ENCODE measurements around the gene KAT2B.

KAT2B gene

DNA sequence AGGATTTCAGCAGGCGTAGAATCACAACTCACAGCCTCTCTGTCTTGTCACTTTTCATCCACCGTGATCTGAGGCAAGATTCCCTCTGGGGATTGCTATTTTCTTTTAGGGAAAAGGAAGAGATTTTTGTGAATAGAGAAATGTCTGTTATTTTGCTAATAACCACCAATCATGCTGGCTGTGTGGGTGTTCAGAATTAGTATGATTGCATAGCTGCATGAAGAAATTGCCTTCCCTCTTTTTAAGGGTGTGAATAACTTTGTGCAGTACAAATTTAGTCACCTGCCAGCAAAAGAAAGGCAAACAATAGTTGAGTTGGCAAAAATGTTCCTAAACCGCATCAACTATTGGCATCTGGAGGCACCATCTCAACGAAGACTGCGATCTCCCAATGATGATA lies 60.8 kb downstream of the KAT2B start:
- DNase-seq = no peak

DNA sequence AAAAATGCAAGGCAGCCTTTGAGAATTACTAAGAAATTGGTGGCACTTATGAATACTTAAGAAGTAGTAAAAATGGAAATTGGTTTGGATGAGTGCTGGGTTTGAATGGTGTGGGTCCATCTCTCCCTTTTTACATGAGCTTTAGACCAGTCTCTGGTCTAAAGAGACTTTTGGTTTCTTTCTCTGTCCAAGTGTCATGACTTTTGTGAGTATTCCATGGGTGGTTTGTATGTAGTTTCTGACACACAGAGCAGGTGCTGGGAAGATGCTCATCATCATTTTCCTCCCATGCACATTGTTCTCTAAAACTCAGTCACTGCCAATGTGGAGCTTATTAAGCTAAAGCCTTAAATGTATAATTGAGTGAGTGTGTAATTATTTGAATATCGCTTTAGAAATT lies 63.5 kb downstream of the KAT2B start:
- no peak for DNase-seq

- DNase-seq = no peak
Observed at GRCh38 chr3:20104167-20104661, 64.0 kb downstream of the KAT2B start.

DNA sequence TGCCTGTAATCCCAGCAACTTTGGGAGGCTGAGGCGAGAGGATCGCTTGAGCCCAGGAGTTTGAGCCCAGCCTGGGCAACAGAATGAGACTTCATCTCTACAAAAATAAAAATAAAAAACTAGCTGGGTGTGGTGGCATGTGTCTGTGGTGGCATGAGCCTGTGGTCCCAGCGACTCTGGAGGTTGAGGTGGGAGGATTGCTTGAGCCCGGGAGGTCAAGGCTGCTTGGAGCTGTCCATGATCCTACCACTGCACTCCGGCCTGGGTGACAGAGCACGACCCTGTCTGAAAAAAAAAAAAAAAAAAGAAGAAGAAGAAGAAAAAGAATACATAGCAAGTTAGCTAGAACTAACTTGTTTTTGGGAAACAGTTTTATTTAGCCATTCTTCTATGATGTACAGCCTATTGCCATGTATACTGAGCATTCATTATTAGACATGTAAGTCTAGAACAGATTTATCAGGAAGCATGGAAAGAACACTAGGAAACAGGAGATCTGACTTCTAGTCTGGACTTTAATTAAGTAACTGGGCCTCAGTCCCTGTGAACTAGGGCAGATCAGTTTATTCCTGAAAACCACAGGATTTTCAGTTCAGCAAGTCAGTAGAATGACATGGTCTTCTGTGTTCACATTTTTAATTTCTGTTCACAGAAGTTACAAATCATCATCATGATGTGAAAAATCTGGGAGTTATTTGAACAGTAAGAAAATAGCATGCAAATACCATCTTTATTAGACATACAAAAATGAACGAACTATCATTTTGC lies 65.5 kb downstream of the KAT2B start:
- DNase-seq = no peak

DNA sequence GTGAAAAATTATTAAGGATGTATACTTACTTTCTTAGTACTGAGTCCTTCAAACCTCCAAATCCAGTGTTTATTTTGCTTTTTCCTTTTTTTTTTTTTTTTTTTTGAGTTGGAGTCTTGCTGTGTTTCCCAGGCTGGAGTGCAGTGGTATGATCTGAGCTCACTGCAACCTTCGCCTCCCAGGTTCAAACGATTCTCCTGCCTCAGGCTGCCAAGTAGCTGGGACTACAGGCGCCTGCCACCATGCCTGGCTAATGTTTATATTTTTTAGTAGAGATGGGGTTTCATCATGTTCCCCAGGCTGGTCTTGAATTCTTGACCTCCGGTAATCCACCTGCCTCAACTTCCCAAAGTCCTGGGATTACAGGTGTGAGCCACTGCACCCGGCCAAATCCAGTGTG lies 67.5 kb downstream of the KAT2B start:
- no peak for DNase-seq

- DNase-seq = no peak
Observed at GRCh38 chr3:20108869-20109268, 68.6 kb downstream of the KAT2B start.

- DNase-seq = no peak
Observed at GRCh38 chr3:20110826-20111225, 70.6 kb downstream of the KAT2B start.

- DNase-seq = no peak
Observed at GRCh38 chr3:20111836-20112235, 71.6 kb downstream of the KAT2B start.

GRCh38 chr3:20121088-20121487 lies 80.8 kb downstream of the KAT2B start:
- no peak for DNase-seq

DNA sequence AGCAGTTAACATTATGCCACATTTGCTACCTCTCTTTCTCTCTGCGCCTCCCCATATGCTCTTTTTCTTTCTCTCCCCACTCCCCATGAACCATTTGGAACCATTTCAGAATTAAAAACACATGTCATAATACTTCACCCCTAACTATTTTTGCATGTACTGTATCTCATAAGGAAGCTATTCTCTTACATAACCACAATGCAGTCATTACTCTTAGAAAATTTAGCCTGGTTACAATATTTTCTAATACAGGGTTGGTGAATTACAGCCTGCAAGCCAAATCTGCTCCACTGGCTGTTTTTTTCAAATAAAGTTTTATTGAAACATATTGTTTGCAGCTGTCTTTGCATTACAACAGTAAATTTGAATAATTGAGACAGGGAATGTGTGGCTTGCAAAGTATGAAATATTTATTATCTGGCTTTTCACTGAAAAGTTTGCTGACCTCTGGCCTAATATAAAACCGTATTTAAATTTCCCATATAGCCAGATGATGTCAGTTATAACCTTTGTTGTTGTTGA lies 82.9 kb downstream of the KAT2B start:
- no peak for DNase-seq

DNA sequence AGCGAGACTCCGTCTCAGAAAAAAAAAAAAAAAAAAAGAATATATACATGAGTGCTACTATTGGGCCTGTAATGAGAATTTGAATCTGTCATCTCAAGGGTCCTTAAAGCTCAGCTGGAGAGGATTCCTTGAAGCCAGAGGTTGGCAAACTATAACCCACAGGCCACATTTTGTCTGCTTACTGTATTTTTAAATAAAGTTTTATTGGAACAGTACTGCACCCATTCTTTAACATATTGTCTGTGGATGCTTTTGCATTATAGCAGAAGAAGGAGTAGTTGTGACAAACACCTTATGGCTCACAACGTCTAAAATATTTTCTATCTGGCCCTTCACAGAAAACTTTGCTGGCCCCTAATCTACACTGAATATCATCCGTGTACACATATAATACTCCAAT lies 85.0 kb downstream of the KAT2B start:
- no peak for DNase-seq

- peak; percentile 5 to 8 for DNase-seq
Observed at GRCh38 chr3:20125897-20126296, 85.7 kb downstream of the KAT2B start.

GRCh38 chr3:20128358-20128757 lies 88.1 kb downstream of the KAT2B start:
- DNase-seq = no peak

- no peak for DNase-seq
Observed at GRCh38 chr3:20130106-20130505, 89.9 kb downstream of the KAT2B start.

GRCh38 chr3:20136231-20136630 lies 96.0 kb downstream of the KAT2B start:
- DNase-seq = no peak

DNA sequence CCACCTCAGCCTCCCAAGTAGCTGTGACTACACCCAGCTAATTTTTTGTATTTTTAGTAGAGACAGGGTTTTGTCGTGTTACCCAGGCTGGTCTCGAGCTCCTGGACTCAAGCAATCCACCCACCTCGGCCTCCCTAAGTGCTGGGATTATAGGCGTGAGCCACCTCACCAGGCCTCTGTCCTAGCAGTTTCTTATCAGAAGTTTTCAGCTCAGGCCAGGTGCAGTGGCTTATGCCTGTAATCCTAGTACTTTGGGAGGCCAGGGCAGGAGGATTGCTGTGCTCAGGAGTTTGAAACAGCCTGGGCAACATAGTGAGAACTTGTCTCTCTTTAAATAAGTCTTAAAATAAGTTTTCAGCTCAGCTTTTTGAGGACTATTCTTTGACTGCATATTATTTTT lies 97.4 kb downstream of the KAT2B start:
- no peak for DNase-seq

DNA sequence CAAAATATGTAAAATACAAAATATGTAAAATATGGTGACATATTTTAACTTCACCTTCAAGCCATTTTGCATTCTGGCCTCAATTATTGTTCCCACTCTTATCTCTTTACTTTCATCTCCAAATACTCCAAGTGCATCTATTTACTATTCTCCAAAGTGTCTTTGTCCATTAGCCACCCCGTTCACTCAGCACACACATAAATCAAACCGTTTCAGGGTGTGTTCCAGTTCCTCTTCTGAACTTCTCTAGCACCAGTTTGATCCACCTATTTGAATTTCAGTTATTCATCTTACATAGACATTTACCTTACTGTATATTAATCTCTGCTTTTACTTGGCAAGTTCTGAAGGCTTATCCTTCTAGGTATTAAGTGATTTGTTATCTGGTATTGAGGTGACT lies 100.6 kb downstream of the KAT2B start:
- no peak for DNase-seq

DNA sequence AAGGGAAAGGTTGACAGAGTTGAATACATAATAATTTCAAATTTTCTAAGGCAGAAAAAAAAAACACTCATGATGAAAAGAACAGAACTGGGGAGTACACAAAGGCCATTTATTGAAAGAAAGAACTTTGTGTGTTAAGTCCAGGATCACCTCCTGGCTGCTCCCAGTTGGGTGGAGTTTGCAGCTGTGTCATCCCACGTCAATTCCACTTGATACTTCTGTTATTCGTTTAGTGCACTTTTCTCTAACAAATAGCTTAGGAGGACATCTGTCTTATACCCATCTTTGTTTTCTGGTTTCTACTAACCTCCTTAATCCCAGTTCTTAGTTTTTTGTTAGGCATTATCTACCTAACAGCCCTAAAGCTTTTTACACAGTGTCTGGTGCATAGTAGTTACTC lies 101.1 kb downstream of the KAT2B start:
- DNase-seq = no peak

- DNase-seq = peak; percentile 64 to 85
Observed at GRCh38 chr3:20141851-20142250, 101.6 kb downstream of the KAT2B start.

- DNase-seq = no peak
Observed at GRCh38 chr3:20142517-20142916, 102.3 kb downstream of the KAT2B start.

DNA sequence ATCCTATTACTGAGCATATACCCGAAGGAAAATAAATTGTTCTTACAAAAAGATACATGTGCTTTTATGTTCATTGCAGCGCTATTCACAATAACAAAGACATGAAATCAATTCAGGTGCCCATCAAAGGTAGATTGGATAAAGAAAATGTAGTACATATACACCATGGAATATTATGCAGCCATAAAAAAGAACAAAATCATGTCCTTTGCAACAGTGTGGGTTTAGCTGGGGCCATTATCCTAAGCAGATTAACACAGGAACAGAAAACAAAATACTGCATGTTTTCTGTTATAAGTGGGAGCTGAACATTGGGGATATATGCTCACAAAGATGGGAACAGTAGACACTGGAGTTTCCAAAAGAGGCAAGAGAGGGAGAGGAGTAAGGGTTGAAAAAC lies 103.3 kb downstream of the KAT2B start:
- no peak for DNase-seq

DNA sequence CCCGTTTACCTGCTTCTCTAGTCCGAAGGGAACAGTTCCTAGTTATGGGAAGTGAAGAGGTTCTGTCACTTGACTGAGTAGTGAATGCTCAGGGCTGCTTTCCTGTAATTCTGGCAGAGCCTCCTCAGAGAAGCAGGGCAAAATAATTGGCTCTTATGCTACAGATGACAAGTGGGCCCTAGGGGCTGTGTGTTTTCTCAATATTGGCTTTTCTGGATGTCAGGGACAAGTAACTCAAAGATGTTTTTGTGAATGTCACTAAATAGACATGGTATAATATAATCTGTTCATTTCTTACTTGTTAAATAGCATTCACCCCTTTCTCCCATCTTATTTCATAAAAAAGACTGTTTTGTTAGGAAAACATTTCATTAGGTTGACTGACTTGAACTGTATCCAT lies 105.6 kb downstream of the KAT2B start:
- no peak for DNase-seq

GRCh38 chr3:20146301-20146700 lies 106.1 kb downstream of the KAT2B start:
- no peak for DNase-seq

GRCh38 chr3:20147361-20147760 lies 107.1 kb downstream of the KAT2B start:
- no peak for DNase-seq

DNA sequence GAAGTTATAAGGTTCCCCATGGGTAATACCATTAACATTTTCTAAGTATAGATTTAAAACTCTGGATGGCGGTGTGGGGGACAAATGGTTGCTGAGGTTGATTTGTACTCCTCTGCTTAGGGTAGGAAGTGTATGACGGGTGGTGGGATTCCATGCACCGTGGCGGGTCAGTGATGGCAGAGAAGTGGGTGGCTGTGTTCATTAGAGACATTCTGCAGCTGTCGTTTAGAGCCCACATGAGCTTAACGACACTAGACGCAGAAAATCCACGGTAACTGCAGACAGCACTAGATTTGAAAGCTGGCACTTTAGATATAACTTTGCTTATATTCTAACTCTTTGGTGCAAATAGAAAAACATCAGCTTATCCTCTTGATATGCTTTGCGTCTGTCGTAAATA lies 108.2 kb downstream of the KAT2B start:
- DNase-seq = no peak

Measured in hippocampal formation (tissue), 2 donors.